Heart left ventricle (tissue), 16 donors: ENCODE results near the gene RBPJL. TPM values are rescaled to one million over a fixed set of nuclear protein-coding genes. Genes with fewer than 3 reads are reported as not detected.

Experiments
- ATAC-seq, 4 donors: fragments of 200-7000 bp; cut with Tn5 transposase; one replicate each; pipeline ENCODE4 v1.9.1; 2020 to 2022; ENCODE audit warnings: moderate library complexity in 4 of 4, mild to moderate bottlenecking in 3 of 4, moderate number of reproducible peaks in 1 of 4
- DNase-seq, 5 donors: peaks; one replicate each; pipeline ENCODE4 v3.0.0-alpha.2; 2020
- H3K27ac ChIP-seq, 12 donors: fragments of 200-600 bp; sonication (generic) in 4 of 12; one replicate each; pipeline versions ENCODE4 v1.5.0 to v1.8.0; 2016 to 2022; ENCODE audit warnings: mild to moderate bottlenecking in 2 of 12
- H3K27me3 ChIP-seq, 9 donors: fragments of 200-600 bp; sonication (generic) in 2 of 9; one replicate each; pipeline versions ENCODE4 v1.5.1 to v1.8.0; 2016 to 2022; ENCODE audit warnings: mild to moderate bottlenecking in 3 of 9
- H3K36me3 ChIP-seq, 9 donors: fragments of 200-600 bp; sonication (generic) in 2 of 9; one replicate each; pipeline versions ENCODE4 v1.5.0 to v1.8.0; 2018 to 2022; ENCODE audit warnings: mild to moderate bottlenecking in 2 of 9
- H3K4me1 ChIP-seq, 12 donors: fragments of 200-600 bp; sonication (generic) in 4 of 12; one replicate each; pipeline versions ENCODE4 v1.5.0 to v1.8.0; 2016 to 2022; ENCODE audit warnings: mild to moderate bottlenecking in 3 of 12
- H3K4me3 ChIP-seq, 12 donors: fragments of 200-600 bp; sonication (generic) in 4 of 12; one replicate each; pipeline versions ENCODE4 v1.5.0 to v1.8.0; 2017 to 2022; ENCODE audit warnings: mild to moderate bottlenecking in 9 of 12, moderate library complexity in 4 of 12
- H3K9me3 ChIP-seq, 12 donors: fragments of 200-600 bp; sonication (generic) in 4 of 12; one replicate each; pipeline versions ENCODE4 v1.5.0 to v1.8.0; 2016 to 2022; ENCODE audit warnings: mild to moderate bottlenecking in 1 of 12
- POLR2A ChIP-seq, 2 donors: fragments of 450-650 bp; IDR thresholded peaks; one replicate each; pipeline ENCODE4 v1.6.1; 2017; ENCODE audit warnings: antibody characterized with exemption in 2 of 2, mild to moderate bottlenecking in 2 of 2, moderate library complexity in 2 of 2
- WGBS, 4 donors: extraction: QIAGEN DNeasy Blood & Tissue Kit in 2 of 4; methylation state at CpG; one replicate each; pipeline versions ENCODE4 v1.1.5 to v1.1.7; 2013 to 2018; 5-methylcytosine and 5-hydroxymethylcytosine counted together
- intact Hi-C, 10 donors: fragments of 100-400 bp; cut with DNase I; formaldehyde crosslinking; loops; one replicate each; pipeline versions ENCODE4 v1.11.1 to v1.14.2; 2022
- polyA plus RNA-seq, 2 donors: library from polyadenylated mRNA; stranded (reverse); fragments of 200-250 nt; gene quantifications; one replicate each; pipeline ENCODE4 v1.2.3, GENCODE V29; 2013
- total RNA-seq, 9 donors: library from RNA; depleted of rRNA in 2 of 9; stranded (reverse); fragments of >200 nt in 2 of 9; fragmentation: NEBNext Ultra II Directional in 3 of 9; extraction: Animal tissue kit (Norgen Biotek cat#: 25700) in 3 of 9; gene quantifications; one replicate each; pipeline versions ENCODE4 v1.1.0 to v1.2.4, GENCODE V29; 2016 to 2023
- TF ChIP-seq, protein P1 (sequence below), 12 donors: fragments of 200-600 bp; sonication (generic) in 4 of 12; IDR thresholded peaks; one replicate each; pipeline versions ENCODE4 v1.5.0 to v1.8.0; 2018 to 2022; ENCODE audit warnings: antibody characterized with exemption in 12 of 12, mild to moderate bottlenecking in 5 of 12
- donor health status: ischemic (EF 13 %, LVEDD 7.1; RV severe dilation, severe dysfunction).
- donor health status: healthy with polysubstance abuse.
- donor health status: DM: no; HTN: yes; CAD: no.
- donor health status: DM: no; HTN: no; CAD: no.
- donor health status: ischemic (EF 25% LVEDD 6.9; RV normal size, moderate dysfunction).
- donor health status: ischemic (EF 25% LVEDD 5.7; RV mildly dilated, moderate dysfunction).
- donor health status: healthy.
- donor health status: DM: yes; HTN: yes; CAD: no.
- donor health status: ischemic (EF 35%, LVEDD 5.7; RV mildly dilated, moderate dysfunction).
- donor health status: nonischemic (EF 11% LVEDD 7.7; RV severe dilation, severe dysfunction).
- donor health status: DM: yes; HTN: yes; CAD: no.
- donor health status: PGD.
- donor health status: ischemic (EF 29% LVEDD 5.4; RV normal size, mild dysfunction).
- donor health status: nonischemic (EF 23%, LVEDD 6.1; RV moderate dilation, normal function).

RBPJL gene
- total and polyA plus RNA-seq, 11 donors = not detected

GRCh38 chr20:45341939-45342854, 35.6 kb downstream of the RBPJL start:
- DNase-seq (peak; percentile 72 to 88 (median 79)), ATAC-seq (peak; percentile 74 to 84 (median 79))
- Histone ChIP-seq H3K9me3 (no peaks in the 10 kb centered on the region), H3K27ac (peak overlapping the region; percentile 84 to 97 (median 95)), H3K4me3 (peak overlapping the region in 10 of 12 donors; percentile 3 to 70 (median 16)), H3K36me3 (no peaks in the 10 kb centered on the region), H3K27me3 (no peaks in the 10 kb centered on the region), H3K4me1 (peaks cover 8 to 99% (median 88%) of the 10 kb centered on the region in 12 donors)
- 8 to 20% (median 14%) methylated on average over 15 to 16 of the region's 16 CpGs for WGBS, 4 donors
- TF ChIP-seq, protein P1, sequence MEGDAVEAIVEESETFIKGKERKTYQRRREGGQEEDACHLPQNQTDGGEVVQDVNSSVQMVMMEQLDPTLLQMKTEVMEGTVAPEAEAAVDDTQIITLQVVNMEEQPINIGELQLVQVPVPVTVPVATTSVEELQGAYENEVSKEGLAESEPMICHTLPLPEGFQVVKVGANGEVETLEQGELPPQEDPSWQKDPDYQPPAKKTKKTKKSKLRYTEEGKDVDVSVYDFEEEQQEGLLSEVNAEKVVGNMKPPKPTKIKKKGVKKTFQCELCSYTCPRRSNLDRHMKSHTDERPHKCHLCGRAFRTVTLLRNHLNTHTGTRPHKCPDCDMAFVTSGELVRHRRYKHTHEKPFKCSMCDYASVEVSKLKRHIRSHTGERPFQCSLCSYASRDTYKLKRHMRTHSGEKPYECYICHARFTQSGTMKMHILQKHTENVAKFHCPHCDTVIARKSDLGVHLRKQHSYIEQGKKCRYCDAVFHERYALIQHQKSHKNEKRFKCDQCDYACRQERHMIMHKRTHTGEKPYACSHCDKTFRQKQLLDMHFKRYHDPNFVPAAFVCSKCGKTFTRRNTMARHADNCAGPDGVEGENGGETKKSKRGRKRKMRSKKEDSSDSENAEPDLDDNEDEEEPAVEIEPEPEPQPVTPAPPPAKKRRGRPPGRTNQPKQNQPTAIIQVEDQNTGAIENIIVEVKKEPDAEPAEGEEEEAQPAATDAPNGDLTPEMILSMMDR (IDR thresholded peaks at IDR 0.05) = no peak
- TF ChIP-seq POLR2A (IDR thresholded peaks at IDR 0.05) = peak in 1 of 2 donors; percentile 75
- intact Hi-C loops = loop anchor here in 3 of 10 donors (2.0 to 10.0 kb wide), 3 partner anchors 17 to 453 kb away; partner anchors contain the start of genes DBNDD2 (in 1 of the 3), DNTTIP1 (in 1 of the 3) and WFDC3 (in 1 of the 3)

DNA sequence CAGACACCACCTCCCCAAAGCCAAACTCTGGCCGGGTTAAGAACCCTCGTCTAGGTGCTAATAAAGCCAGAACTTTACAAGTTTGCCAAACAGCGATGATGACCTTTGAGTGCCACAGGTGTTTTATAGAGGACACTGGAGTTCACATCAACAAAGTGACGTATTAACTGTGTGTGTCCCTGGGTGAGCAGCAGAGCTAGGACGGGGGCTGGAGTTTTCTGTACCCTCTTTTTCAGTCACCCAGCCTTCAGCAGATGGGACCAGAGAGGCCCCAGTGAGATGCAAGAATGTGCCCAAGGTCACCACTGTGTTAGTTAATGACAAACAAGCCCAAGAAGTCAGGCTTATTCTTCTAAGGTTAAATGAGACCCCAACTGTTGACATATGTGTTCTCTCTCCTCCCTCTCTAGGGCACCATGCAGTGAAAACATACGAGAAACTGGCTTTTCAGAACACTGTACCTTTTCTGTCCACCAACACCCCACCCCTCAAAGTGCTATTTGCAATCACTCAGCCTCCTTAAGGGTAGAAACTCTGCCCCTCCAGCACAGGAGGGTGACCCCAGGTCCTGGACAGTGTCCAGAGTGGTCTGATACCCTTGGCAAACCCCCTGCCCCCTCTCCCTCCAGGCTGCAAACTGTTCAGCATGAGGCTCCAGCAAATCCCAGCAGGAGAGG, 36.4 kb downstream of the RBPJL start:
- intact Hi-C loops = loop anchor here in 3 of 10 donors (2.0 to 10.0 kb wide), 3 partner anchors 16 to 452 kb away; partner anchors contain the start of genes DBNDD2 (in 1 of the 3), DNTTIP1 (in 1 of the 3) and WFDC3 (in 1 of the 3)
- H3K4me1 ChIP-seq = peaks cover 8 to 94% (median 82%) of the 10 kb centered on the region in 12 donors
- 49 to 74% (median 53%) methylated on average over 6 of the region's 6 CpGs for WGBS, 4 donors

DNA sequence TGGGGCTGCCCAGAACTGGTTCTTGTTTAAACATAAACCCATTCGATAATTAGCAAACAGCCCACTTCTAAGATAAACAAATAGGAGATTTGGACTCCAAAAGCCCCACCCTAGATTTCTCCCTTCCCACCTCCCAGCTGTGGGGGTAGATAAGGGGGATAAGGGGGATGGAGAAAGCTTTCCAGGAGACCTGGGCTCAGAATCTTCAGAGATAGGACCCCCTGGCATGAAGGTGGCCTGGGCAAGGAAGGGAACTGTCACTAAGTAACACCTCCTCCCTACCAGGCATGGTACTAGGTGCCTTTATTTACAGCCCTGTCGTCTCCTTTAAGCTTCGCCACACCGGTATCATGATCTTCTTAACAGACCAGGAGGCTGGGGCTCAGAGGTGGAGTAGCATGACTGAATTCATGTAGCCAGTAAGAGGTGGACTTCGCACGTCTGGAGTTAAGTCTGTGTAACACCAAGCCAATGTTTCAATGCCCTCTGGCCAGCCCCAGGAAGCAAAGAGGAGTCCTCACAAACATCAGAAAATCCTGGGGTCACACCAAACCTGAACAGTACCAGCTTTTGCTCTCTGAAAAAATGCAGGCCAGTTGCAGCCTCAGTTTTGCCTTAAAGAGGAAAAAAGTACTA, 37.0 kb downstream of the RBPJL start:
- no peak for DNase-seq
- Histone ChIP-seq H3K9me3 (no peaks in the 10 kb centered on the region), H3K27ac (peak overlapping the region; percentile 84 to 97 (median 95)), H3K4me1 (peaks cover 8 to 90% (median 76%) of the 10 kb centered on the region in 12 donors), H3K36me3 (no peaks in the 10 kb centered on the region), H3K27me3 (no peaks in the 10 kb centered on the region), H3K4me3 (peak overlapping the region in 6 of 12 donors; percentile 20 to 95 (median 48))
- no peak for ATAC-seq
- WGBS, 4 donors = 43 to 87% (median 60%) methylated on average over 5 to 6 of the region's 6 CpGs
- TF ChIP-seq, protein P1 (IDR thresholded peaks at IDR 0.05) = no peak
- no peak for TF ChIP-seq POLR2A (IDR thresholded peaks at IDR 0.05)
- intact Hi-C loops = loop anchor here in 3 of 10 donors (2.0 to 10.0 kb wide), 3 partner anchors 15 to 451 kb away; partner anchors contain the start of genes DBNDD2 (in 1 of the 3), DNTTIP1 (in 1 of the 3) and WFDC3 (in 1 of the 3)

More for the DNA sequence above, 36.4 kb downstream of the RBPJL start:
- Histone ChIP-seq H3K36me3 (no peaks in the 10 kb centered on the region), H3K4me3 (peak overlapping the region in 3 of 12 donors; percentile 5 to 70 (median 19)), H3K27me3 (no peaks in the 10 kb centered on the region), H3K27ac (peak overlapping the region; percentile 84 to 97 (median 95)), H3K9me3 (no peaks in the 10 kb centered on the region)
- DNase-seq (no peak), ATAC-seq (peak in 1 of 4 donors; percentile 1)
- TF ChIP-seq, protein P1 (IDR thresholded peaks at IDR 0.05) = no peak
- no peak for TF ChIP-seq POLR2A (IDR thresholded peaks at IDR 0.05)
